Upper lobe of left lung (tissue), 4 donors: ENCODE results near the gene GRID2IP.

Experiments used
- POLR2A ChIP-seq, 4 donors: fragments of 450-650 bp; IDR thresholded peaks; one replicate each; pipeline ENCODE4 v1.5.1; 2016 to 2017; ENCODE audit warnings: antibody characterized with exemption in 4 of 4, mild to moderate bottlenecking in 2 of 4
- POLR2AphosphoS5 ChIP-seq, 2 donors: sonication (generic); formaldehyde crosslinking; IDR thresholded peaks; one replicate each; pipeline ENCODE4 v1.5.1; 2017; ENCODE audit warnings: antibody characterized with exemption in 2 of 2
- TF ChIP-seq, protein P1 (sequence below), 6 experiments: fragments of 450-650 bp in 4 of 6; fragments of 200-600 bp in 2 of 6; sonication (generic) in 2 of 6; IDR thresholded peaks; one replicate each; pipeline ENCODE4 v1.5.1; 2016 to 2019; ENCODE audit warnings: antibody characterized with exemption in 6 of 6

DNA sequence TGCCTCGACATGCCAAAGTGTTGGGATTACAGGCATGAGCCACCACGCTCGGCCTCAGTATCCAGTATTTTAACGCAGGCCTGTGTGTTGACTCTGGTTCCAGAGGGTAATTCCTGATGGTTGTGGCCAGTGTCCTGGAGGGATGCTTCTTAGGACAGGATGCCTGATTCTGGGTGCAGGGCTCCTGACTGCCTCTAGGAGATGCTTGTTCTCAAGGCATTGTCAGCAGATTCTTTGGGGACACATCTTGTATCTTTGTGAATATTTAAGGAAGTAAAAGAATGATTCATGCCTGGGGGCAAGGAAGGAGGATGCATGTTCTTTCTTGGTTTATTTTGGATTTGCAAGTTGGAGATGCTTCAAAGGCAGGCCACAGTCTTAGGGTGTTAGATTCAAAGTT is 28.2 kb upstream of the GRID2IP start:
- TF ChIP-seq POLR2A (IDR thresholded peaks at IDR 0.05) (no peak), POLR2AphosphoS5 (IDR thresholded peaks at IDR 0.05) (no peak)
- TF ChIP-seq, protein P1, sequence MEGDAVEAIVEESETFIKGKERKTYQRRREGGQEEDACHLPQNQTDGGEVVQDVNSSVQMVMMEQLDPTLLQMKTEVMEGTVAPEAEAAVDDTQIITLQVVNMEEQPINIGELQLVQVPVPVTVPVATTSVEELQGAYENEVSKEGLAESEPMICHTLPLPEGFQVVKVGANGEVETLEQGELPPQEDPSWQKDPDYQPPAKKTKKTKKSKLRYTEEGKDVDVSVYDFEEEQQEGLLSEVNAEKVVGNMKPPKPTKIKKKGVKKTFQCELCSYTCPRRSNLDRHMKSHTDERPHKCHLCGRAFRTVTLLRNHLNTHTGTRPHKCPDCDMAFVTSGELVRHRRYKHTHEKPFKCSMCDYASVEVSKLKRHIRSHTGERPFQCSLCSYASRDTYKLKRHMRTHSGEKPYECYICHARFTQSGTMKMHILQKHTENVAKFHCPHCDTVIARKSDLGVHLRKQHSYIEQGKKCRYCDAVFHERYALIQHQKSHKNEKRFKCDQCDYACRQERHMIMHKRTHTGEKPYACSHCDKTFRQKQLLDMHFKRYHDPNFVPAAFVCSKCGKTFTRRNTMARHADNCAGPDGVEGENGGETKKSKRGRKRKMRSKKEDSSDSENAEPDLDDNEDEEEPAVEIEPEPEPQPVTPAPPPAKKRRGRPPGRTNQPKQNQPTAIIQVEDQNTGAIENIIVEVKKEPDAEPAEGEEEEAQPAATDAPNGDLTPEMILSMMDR (IDR thresholded peaks at IDR 0.05) = peak in 1 of 6 experiments; percentile 18
